ENCODE results near the gene ANKRD40. TPM values are rescaled to one million over a fixed set of nuclear protein-coding genes. Genes with fewer than 3 reads are reported as not detected.
A peak's percentile ranks its signal among the peaks of the same experiment; 100 is the strongest.

The ANKRD40 gene, protein sequence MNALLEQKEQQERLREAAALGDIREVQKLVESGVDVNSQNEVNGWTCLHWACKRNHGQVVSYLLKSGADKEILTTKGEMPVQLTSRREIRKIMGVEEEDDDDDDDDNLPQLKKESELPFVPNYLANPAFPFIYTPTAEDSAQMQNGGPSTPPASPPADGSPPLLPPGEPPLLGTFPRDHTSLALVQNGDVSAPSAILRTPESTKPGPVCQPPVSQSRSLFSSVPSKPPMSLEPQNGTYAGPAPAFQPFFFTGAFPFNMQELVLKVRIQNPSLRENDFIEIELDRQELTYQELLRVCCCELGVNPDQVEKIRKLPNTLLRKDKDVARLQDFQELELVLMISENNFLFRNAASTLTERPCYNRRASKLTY
- total RNA-seq = 47.0 and 59.6 TPM in 2 replicates

- DNase-seq (ENCODE audit: low read depth) = peak; percentile 95
- peak within 1 kb of the TSS; percentile 74 for H3K4me3 ChIP-seq (ENCODE audit: low read depth, low read length)
- no peak for TF ChIP-seq CTCF (IDR thresholded peaks at IDR 0.05; ENCODE audit: insufficient read depth, low read depth, low read length)
Measured at GRCh38 chr17:50707289-50708049, at the start of gene ANKRD40. TSS of gene ANKRD40 (minus strand) at chr17:50707914. CDS start at chr17:50707654, 260 bp downstream.

- no peak for DNase-seq (ENCODE audit: low read depth)
- TF ChIP-seq CTCF (IDR thresholded peaks at IDR 0.05; ENCODE audit: insufficient read depth, low read depth, low read length) = no peak
- no peak overlapping the region for H3K4me3 ChIP-seq (ENCODE audit: low read depth, low read length)
Measured at GRCh38 chr17:50754521-50754920, 46.8 kb upstream of the ANKRD40 start.

GRCh38 chr17:50749245-50749644 is 41.5 kb upstream of the ANKRD40 start:
- no peak for TF ChIP-seq CTCF (IDR thresholded peaks at IDR 0.05; ENCODE audit: insufficient read depth, low read depth, low read length)
- H3K4me3 ChIP-seq (ENCODE audit: low read depth, low read length) = no peak overlapping the region
- DNase-seq (ENCODE audit: low read depth) = no peak

- no peak overlapping the region for H3K4me3 ChIP-seq (ENCODE audit: low read depth, low read length)
- TF ChIP-seq CTCF (IDR thresholded peaks at IDR 0.05; ENCODE audit: insufficient read depth, low read depth, low read length) = no peak
Measured at GRCh38 chr17:50745631-50746030, 37.9 kb upstream of the ANKRD40 start.

DNA sequence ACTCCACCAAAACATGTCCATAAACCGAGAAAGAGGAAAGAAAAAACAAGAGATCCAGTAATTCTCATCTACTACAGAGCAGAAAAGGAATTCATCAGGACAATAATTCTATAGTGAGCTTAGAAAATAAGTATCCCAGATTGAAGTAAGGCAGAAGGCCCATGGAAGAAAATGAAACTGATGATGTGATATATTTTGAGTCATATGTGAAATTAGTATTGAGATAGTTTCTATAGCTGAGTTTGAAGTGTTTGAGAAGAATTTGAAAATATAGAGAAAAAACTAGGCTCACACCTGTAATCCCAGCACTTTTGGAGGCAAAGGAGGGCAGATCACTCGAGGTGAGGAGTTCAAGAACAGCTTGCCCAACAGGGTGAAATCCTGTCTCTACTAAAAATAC is 31.4 kb upstream of the ANKRD40 start:
- no peak overlapping the region for H3K4me3 ChIP-seq (ENCODE audit: low read depth, low read length)
- TF ChIP-seq CTCF (IDR thresholded peaks at IDR 0.05; ENCODE audit: insufficient read depth, low read depth, low read length) = no peak
- no peak for DNase-seq (ENCODE audit: low read depth)

More at GRCh38 chr17:50745631-50746030, 37.9 kb upstream of the ANKRD40 start:
- DNase-seq (ENCODE audit: low read depth) = no peak

DNA sequence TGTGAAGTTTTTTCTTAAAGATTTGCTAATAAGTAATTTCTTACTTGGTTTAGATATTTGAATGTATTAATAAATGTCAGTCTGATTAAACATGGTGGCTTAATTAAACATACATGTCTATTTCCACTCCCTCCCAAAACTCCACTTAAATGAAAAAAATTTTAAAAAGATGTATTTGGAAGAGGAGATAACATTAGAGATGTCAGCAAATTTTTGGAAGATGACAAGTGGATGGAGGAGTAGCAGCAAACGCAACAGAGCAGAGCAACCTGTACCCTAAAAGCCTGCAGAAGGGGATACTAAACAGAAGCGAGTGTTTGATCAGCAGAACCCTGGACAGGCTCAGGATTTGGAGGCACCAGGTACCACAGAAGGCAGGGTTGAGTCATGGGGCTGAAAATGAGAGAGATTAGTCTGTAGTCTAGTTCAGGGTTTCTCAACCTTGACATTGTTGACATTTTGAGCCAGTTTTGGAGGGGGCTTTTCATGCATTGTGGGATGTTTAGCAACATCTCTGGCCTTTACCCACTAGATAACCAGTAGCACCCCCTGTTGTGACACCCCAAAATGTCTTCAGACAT is 29.5 kb upstream of the ANKRD40 start:
- no peak for TF ChIP-seq CTCF (IDR thresholded peaks at IDR 0.05; ENCODE audit: insufficient read depth, low read depth, low read length)
- DNase-seq (ENCODE audit: low read depth) = no peak
- H3K4me3 ChIP-seq (ENCODE audit: low read depth, low read length) = no peak overlapping the region
